IPS DF 19.7 (cell line): ENCODE data around the gene RARRES1.
"Not testable (repeated sequence)": the region's sequence is repeated elsewhere in the genome, so short reads cannot be mapped to it uniquely, and the experiment has no call there.

ENCODE experiments used
- DNase-seq: peaks from one replicate; pipeline ENCODE4 v3.0.0-alpha.2; 2013; ENCODE audit warnings: low read depth, low spot score

RARRES1 gene

GRCh38 chr3:158696618-158697017 is 35.6 kb downstream of the RARRES1 start:
- no peak for DNase-seq

- not testable (repeated sequence) for DNase-seq
Measured at GRCh38 chr3:158693866-158694456, 38.3 kb downstream of the RARRES1 start.

GRCh38 chr3:158685159-158685558 is 47.1 kb downstream of the RARRES1 start:
- no peak for DNase-seq

GRCh38 chr3:158683230-158683962 is 48.9 kb downstream of the RARRES1 start:
- no peak for DNase-seq

- DNase-seq: no peak
Measured at GRCh38 chr3:158680861-158681260, 51.4 kb downstream of the RARRES1 start.

- no peak for DNase-seq
Measured at GRCh38 chr3:158679547-158680000, 52.7 kb downstream of the RARRES1 start.

- DNase-seq: no peak
Measured at GRCh38 chr3:158678687-158679086, 53.6 kb downstream of the RARRES1 start.

- DNase-seq: peak; percentile 83
Measured at GRCh38 chr3:158672215-158673176, 59.8 kb downstream of the RARRES1 start, which contains the start of gene LXN. Gene LXN, minus strand, starts transcription at chr3:158672648. Its CDS starts 170 bp downstream, at chr3:158672478.

GRCh38 chr3:158671821-158672214 is 60.4 kb downstream of the RARRES1 start:
- DNase-seq: no peak

- no peak for DNase-seq
Measured at GRCh38 chr3:158668506-158668905, 63.8 kb downstream of the RARRES1 start.

GRCh38 chr3:158666416-158666815 is 65.8 kb downstream of the RARRES1 start:
- DNase-seq: no peak

- DNase-seq: no peak
Measured at GRCh38 chr3:158663832-158664231, 68.4 kb downstream of the RARRES1 start.

- DNase-seq: no peak
Measured at GRCh38 chr3:158663246-158663645, 69.0 kb downstream of the RARRES1 start.

- no peak for DNase-seq
Measured at GRCh38 chr3:158660711-158661110, 71.5 kb downstream of the RARRES1 start.

GRCh38 chr3:158659454-158660237 is 72.6 kb downstream of the RARRES1 start:
- DNase-seq: no peak

GRCh38 chr3:158658889-158659288 is 73.4 kb downstream of the RARRES1 start:
- DNase-seq: no peak

- no peak for DNase-seq
Measured at GRCh38 chr3:158652463-158652862, 79.8 kb downstream of the RARRES1 start.

GRCh38 chr3:158651192-158651591 is 81.1 kb downstream of the RARRES1 start:
- no peak for DNase-seq

- DNase-seq: no peak
Measured at GRCh38 chr3:158649791-158650190, 82.5 kb downstream of the RARRES1 start.
